Measurements from ENCODE around the gene ARR3. TPM values are rescaled to one million over a fixed set of nuclear protein-coding genes. Genes with fewer than 3 reads are reported as not detected.
A peak's percentile ranks its signal among the peaks of the same experiment; 100 is the strongest.

ARR3 gene
- total RNA-seq, 1 experiment from 2014 or later = not detected

- H3K9me3 Mint-ChIP-seq (ENCODE audit: unreplicated experiment) = no peaks in the 10 kb centered on the region
- no peak overlapping the region for H3K27ac Mint-ChIP-seq (ENCODE audit: unreplicated experiment)
- H3K4me3 Mint-ChIP-seq (ENCODE audit: unreplicated experiment) = no peak overlapping the region
- intact Hi-C loops (cut with micrococcal nuclease; ENCODE audit: unreplicated experiment) = no loop called here
- H3K27me3 ChIP-seq (replicated peaks; ENCODE audit: control insufficient read depth, insufficient read depth, low read length) = no peaks in the 10 kb centered on the region
- ChIA-PET CTCF (no interaction called here), POLR2A (interaction anchor here (0.6 kb wide), 1 partner anchor 27 kb away, joined by 3 read pairs; no protein-coding TSS in a partner anchor)
- H3K4me1 ChIP-seq = peaks cover 17% of the 10 kb centered on the region
- no peaks in the 10 kb centered on the region for H3K27me3 Mint-ChIP-seq (ENCODE audit: insufficient read depth, unreplicated experiment)
- no peaks in the 10 kb centered on the region for H3K36me3 Mint-ChIP-seq (ENCODE audit: insufficient read depth, unreplicated experiment)
- H3K4me3 ChIP-seq (ENCODE audit: low read depth, low read length) = no peak overlapping the region
- H3K4me1 Mint-ChIP-seq (ENCODE audit: low read depth, unreplicated experiment) = peaks cover 32% of the 10 kb centered on the region
- no TSS peak for BruUV-seq (replicated peaks)
- DNase-seq = no peak
- H3K9me3 ChIP-seq = no peaks in the 10 kb centered on the region
- no peaks in the 10 kb centered on the region for H3K36me3 ChIP-seq (ENCODE audit: control insufficient read depth, insufficient read depth, low read length)
- no peak for TF ChIP-seq CTCF (IDR thresholded peaks at IDR 0.05; ENCODE audit: insufficient read depth in 1 of 2, low read depth in 1 of 2, low read length in 1 of 2, severe bottlenecking in 1 of 2, unreplicated experiment in 1 of 2)
Measured at GRCh38 chrX:70257423-70258288, 10.5 kb upstream of the ARR3 start.

GRCh38 chrX:70260104-70260503 lies 8.0 kb upstream of the ARR3 start, which contains the start of gene P2RY4:
P2RY4 (minus strand) TSS chrX:70260204; CDS start chrX:70259624, 580 bp downstream.
- Mint-ChIP-seq H3K4me3 (ENCODE audit: unreplicated experiment) (no peak within 1 kb of the TSS), H3K36me3 (ENCODE audit: insufficient read depth, unreplicated experiment) (no peaks in the 10 kb centered on the region), H3K9me3 (ENCODE audit: unreplicated experiment) (no peaks in the 10 kb centered on the region), H3K27ac (ENCODE audit: unreplicated experiment) (no peak within 1 kb of the TSS), H3K4me1 (ENCODE audit: low read depth, unreplicated experiment) (peaks cover 23% of the 10 kb centered on the region), H3K27me3 (ENCODE audit: insufficient read depth, unreplicated experiment) (no peaks in the 10 kb centered on the region)
- Histone ChIP-seq H3K4me1 (peaks cover 5% of the 10 kb centered on the region; the same call in 1 of the 2 replicates), H3K36me3 (ENCODE audit: control insufficient read depth, insufficient read depth, low read length) (no peaks in the 10 kb centered on the region), H3K4me3 (ENCODE audit: low read depth, low read length) (no peak within 1 kb of the TSS), H3K27me3 (replicated peaks; ENCODE audit: control insufficient read depth, insufficient read depth, low read length) (no peaks in the 10 kb centered on the region), H3K9me3 (no peaks in the 10 kb centered on the region)
- TF ChIP-seq CTCF (IDR thresholded peaks at IDR 0.05; ENCODE audit: insufficient read depth in 1 of 2, low read depth in 1 of 2, low read length in 1 of 2, severe bottlenecking in 1 of 2, unreplicated experiment in 1 of 2) = no peak
- no TSS peak for BruUV-seq (replicated peaks)
- no peak for DNase-seq
- POLR2A ChIA-PET = no interaction called here
- CTCF ChIA-PET = no interaction called here
- intact Hi-C loops (cut with micrococcal nuclease; ENCODE audit: unreplicated experiment) = no loop called here

- no peak overlapping the region for H3K27ac Mint-ChIP-seq (ENCODE audit: unreplicated experiment)
- ChIA-PET CTCF (interaction anchor here (1.0 to 1.8 kb wide), 3 partner anchors 66 to 130 kb away, joined by 4 to 8 read pairs (median 5); partner anchors contain the start of gene IGBP1), POLR2A (interaction anchor here (1.0 kb wide), 1 partner anchor 130 kb away, joined by 7 read pairs; the partner anchor contains the start of gene IGBP1)
- peak; percentile 68 for DNase-seq
- TF ChIP-seq CTCF (IDR thresholded peaks at IDR 0.05; ENCODE audit: insufficient read depth in 1 of 2, low read depth in 1 of 2, low read length in 1 of 2, severe bottlenecking in 1 of 2, unreplicated experiment in 1 of 2) = peak; percentile 46 to 70
- no TSS peak for BruUV-seq (replicated peaks)
- no peaks in the 10 kb centered on the region for H3K27me3 ChIP-seq (replicated peaks; ENCODE audit: control insufficient read depth, insufficient read depth, low read length)
- H3K4me1 Mint-ChIP-seq (ENCODE audit: low read depth, unreplicated experiment) = peaks cover 5% of the 10 kb centered on the region
- H3K4me3 Mint-ChIP-seq (ENCODE audit: unreplicated experiment) = no peak overlapping the region
- intact Hi-C loops (cut with micrococcal nuclease; ENCODE audit: unreplicated experiment) = loop anchor here (1.0 to 2.0 kb wide), 2 partner anchors 66 to 130 kb away; partner anchors contain the start of gene IGBP1
- H3K4me3 ChIP-seq (ENCODE audit: low read depth, low read length) = no peak overlapping the region
- H3K36me3 Mint-ChIP-seq (ENCODE audit: insufficient read depth, unreplicated experiment) = no peaks in the 10 kb centered on the region
- no peaks in the 10 kb centered on the region for H3K9me3 Mint-ChIP-seq (ENCODE audit: unreplicated experiment)
- no peaks in the 10 kb centered on the region for H3K36me3 ChIP-seq (ENCODE audit: control insufficient read depth, insufficient read depth, low read length)
- H3K4me1 ChIP-seq = no peaks in the 10 kb centered on the region
- no peaks in the 10 kb centered on the region for H3K9me3 ChIP-seq
- peaks cover 4% of the 10 kb centered on the region for H3K27me3 Mint-ChIP-seq (ENCODE audit: insufficient read depth, unreplicated experiment)
Measured at GRCh38 chrX:70262952-70263567, 5.1 kb upstream of the ARR3 start.
